GM19467 (cell line): ENCODE data around the gene DEGS2.
"Not testable (repeated sequence)": the region's sequence is repeated elsewhere in the genome, so short reads cannot be mapped to it uniquely, and the experiment has no call there.

Source experiments
- ATAC-seq: cut with Tn5 transposase; IDR thresholded peaks from one replicate; pipeline ENCODE4 v1.9.1; 2021; ENCODE audit warnings: mild to moderate bottlenecking, moderate library complexity; ENCODE audit not compliant: unreplicated experiment

Gene DEGS2

DNA sequence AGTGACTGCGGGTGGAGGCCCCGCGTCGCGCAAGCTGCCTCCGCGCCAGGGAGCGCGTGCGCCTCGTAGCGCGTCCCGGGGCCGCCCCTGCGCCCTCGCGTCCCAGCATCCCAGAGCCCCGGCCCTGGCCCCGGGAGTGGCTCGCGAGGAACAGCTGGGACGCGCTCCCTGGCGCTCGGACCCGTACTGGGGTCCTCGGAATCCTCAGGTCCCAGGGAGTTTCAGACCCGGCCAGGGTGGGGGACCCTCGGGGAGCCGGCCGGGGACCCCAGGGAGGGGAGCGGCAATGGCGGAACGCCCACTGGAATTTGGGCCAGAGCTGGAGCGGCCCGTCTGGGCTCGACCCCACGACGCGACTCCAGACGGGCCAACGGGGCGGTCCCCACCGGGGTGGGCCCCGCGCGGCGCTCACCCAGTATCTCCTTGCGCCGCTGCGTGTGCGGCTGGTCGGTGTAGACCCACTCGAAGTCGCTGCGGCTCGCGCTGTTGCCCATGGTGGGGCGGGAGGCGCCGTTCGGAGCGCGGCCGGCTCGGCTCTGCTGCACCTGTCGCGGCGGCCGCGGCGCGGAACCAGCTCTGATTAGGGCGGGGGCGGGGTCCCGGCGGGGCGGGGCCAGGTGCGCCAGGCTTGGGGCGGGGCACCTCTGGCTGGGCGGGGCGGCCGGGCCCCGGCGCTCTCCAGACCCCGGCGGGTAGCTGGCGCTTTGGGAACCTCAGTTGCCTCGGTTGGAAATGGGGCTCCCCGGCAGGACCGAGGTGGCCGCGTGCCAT is at the start of gene DEGS2:
Gene DEGS2, minus strand, starts transcription at position 552 of the 771 bp plus-strand sequence. Its CDS starts 58 bp downstream, at position 494.
- no peak for ATAC-seq

DNA sequence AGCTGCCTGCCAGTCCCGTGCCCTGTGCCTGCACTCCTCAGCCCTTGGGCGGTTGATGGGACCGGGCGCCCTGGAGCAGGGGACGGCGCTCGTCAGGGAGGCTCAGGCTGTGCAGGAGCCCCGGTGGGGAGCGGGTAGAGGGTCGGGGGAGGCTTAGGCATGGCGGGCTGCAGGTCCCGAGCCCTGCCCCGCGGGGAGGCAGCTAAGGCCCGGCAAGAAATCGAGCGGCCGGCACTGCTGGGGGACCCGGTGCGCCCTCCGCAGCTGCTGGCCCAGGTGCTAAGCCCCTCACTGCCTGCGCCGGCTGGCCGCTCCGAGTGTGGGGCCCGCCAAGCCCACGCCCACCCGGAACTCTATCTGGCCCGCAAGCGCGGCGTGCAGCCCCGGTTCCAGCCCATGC is 48.7 kb upstream of the DEGS2 start:
- not testable (repeated sequence) for ATAC-seq

DNA sequence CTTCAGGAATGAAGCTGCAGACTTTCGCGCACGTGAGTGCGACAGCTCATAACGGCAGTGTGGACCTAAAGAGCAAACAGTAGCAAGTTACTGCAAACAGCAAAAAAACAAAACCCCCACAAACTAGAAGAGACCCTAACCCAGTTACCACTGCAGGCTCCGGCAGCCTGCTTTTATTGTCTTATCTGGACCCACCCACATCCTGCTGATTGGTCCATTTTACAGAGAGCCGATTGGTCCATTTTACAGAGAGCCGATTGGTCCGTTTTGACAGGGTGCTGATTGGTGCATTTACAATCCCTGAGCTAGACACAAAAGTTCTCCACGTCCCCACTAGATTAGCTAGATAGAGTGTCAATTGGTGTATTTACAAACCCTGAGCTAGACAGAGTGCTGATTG is 48.1 kb upstream of the DEGS2 start:
- ATAC-seq, result not testable (repeated sequence)

DNA sequence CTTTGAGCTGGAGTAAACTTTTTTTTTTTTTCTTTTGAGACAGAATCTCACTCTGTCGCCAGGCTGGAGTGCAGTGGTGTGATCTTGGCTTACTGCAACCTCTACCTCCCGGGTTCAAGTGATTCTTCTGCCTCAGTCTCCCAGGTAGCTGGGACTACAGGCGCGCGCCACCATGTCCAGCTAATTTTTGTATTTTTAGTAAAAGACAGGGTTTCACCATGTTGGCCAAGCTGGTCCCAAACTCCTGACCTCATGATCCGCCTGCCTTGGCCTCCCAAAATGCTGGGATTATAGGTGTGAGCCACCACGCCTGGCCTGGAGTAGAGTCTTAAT is 45.4 kb upstream of the DEGS2 start:
- not testable (repeated sequence) for ATAC-seq

DNA sequence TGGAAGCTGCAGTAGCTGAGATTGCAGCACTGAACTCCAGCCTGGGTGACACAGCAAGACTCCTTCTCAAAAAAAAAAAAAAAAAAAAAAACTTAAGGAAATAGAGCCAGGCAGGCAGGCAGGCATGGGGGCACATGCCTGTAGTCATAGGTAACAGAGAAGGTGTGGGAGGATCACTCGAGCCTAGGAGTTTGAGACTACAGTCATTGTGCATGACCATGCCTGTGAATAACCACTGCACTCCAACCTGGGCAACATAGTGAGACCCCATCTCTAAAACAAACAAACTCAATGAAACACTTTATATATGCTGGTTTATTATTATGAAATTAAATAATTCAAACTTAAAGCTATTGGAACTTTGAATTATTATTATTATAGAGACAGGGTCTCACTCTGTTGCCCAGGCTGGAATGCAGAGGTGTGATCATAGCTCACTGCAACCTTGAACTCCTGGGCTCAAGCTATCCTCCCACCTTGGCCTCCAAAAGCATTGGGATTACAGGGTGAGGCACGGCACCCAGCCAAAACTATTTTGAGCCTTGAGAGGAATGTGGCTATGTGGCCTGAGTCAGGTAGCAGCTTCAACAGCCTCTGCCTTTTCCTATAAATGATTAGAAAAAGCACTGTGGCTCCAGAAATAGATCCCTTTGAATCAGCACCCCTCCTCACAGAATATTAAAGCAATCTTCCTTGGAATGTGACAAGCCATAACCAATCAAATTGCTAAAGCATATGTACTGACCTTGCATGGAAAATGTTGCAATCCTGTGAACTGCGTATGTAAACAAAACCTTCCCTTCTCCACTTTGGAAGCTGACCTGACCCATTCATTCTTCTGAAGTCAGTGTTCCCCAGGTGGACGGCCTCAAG is 44.8 kb upstream of the DEGS2 start:
- no peak for ATAC-seq

DNA sequence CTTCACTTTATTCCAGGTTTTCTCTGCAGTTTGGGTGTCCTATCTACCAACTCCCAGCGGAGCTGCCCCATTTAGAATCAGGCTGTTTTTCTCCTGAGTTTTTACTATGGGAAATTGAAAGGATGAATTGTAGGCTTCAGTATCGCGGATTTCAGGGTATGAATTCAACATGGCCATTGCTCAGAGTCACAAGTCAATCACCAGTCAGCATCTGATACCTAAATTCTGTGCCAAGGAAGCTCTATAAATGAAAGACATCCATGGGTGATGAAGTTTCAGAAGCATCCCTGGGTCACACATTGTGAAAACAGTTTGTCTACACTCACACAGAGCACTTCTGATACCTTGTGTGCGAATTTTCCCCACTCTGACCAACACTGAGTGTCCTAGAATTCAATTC is 43.7 kb upstream of the DEGS2 start:
- no peak for ATAC-seq

DNA sequence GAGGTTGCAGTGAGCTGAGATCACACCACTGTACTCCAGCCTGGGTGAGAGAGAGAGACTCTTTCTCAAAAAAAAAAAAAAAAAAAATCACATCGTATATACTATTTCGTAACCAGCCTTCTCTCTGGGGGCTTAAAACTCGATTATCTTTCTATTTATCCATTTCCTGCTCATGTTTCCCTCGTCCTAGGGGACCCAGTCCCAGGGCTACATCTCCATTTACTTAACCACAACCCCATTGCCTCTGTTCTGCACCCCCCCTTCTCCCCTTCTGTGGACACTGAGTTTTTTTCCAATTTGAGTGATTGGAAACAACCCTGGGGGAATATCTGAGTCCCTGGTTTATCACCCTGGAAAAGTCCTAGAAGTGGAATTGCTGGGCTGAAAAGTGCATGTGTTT is 43.3 kb upstream of the DEGS2 start:
- no peak for ATAC-seq

DNA sequence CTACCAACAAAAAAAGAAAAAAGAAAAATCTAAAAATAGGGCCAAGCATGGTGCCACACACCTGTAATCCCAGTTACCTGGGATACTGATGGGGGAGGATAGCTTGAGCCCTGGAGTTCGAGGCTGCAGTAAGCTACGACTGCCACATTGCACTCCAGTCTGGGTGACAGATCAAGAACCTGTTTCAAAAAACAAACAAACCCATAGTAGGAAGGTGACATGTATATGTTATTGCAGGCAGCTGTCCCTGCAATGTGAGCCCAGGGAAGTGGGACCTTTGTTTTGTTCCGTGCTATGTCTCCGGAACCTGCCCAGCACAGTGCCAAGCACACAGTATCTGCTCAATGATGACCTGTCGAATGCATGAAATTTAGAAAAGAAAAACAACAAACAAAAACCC is 42.3 kb upstream of the DEGS2 start:
- no peak for ATAC-seq

DNA sequence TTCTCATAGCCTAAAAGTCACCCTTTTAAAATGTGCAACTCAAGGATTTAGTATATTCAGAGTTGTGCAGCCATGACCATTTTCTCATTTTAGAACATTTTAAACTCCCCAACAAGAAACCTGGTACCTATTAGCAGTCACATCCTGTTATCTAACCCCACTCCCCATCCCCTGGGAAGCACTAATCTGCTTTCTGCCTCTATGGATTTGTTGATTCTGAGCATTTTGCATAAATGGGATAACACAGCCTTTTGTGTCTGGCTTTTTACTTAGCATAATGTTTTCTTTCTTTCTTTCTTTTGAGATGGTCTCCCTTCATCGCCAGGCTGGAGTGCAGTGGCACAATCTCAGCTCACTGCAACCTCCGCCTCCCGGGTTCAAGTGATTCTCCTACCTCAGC is 40.9 kb upstream of the DEGS2 start:
- ATAC-seq, result no peak

DNA sequence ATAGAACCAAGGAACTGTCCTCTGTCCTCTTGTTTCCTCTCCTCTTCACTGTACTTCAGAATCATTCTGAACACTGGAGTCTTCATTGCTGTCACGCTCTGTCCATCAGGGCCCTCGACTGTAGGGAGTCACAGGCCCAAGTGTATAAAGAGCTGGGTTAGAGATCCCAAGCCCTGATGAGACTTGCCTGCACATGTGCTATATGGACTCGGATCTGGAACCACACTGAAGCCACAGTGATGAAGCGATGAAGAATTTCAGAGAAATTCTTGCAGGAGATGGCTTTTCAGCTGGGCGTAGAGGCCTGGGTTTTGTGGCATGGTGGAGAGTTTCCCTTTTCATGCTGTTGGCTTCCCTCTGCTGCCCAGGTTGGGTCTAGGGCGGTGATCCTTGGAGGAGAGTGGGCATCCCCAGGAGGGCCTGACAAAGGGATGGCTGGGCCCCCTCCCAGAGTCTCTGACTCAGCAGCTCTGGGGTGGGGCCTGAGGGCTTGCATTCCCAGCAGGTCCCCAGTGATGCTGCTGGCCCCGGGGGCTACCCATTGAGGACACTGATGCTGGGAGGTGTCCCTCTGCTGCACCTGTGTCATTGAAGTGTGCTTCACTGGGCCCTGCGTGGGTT is 39.9 kb upstream of the DEGS2 start:
- no peak for ATAC-seq

DNA sequence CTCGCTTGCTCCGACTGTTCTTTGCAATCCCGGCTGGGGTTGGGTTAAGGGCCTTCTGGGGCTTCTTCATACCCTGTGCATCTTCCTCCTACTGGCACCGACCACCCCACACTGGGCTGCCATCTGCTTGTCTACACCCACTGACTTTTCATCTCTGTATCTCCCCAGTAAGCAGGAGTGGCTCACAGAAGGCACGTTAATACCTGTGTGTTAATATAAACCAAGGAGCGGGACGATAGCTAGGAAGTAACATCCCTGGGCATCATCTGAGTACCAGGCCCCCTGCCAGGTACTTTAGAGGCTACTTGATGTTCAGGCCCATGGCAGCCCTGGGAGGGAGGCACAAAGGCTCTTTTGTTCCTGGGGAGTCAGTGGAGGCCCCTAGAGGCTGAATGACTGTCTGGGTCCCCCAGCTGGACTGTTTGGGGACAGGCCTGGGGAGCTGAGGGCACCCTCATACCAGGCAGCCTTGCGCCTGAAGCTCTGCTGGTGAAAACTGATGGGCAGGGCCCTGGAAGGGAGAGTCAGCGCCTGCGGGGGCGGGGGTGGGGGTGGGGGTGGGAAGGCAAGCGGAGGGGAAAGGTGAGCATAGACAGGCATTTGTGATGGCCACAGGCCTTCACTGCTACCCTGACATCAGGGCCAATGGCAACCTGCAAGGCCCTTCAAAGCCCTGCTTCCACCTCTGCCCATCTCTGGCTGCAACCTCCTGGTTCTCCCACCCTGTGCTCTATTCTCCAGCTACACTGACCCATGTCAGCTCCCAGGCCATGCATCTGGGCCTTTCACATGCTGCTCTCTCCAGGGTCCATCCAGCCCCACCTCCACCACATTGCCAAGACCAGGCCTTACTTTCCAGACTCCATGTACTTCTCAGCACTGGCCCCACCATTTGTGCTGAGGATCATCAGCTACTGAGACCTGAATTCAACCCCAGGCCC is 34.2 kb upstream of the DEGS2 start:
- no peak for ATAC-seq

DNA sequence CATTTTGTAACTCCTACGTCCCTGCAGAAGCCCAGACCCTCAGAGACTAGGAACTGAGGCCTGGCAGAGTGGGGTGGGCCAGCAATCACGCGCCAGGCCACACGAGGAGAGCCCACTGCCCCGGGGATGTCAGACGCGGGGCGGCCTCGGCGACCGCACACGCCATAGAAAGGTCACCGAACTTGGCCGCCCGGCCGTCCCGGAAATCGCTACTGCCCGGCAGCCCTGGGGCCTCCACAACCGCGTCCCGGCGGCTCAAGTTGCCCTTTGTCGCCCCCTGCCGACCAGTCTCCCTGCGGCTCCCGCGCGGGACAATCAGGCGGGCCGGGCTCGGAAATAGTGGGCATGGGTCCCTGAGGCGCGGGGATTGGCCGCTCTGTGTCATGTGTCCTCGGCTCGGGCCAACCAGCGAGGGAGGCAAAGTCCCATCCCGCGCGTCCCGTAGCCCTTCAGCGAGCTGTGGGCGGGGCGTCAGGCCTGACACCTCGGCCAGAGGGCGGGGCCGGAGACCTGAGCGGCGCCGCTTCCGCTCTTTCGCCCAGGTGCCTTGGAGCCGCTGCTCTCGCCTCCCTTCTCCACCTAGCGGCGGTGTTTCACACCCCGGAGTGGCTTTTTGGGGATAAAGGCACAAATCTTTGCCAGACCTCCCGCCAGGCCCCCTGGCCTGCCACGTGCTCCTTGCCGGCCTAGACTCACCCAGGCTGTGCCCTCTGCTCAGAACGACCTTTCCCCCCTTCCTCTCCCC is 33.4 kb upstream of the DEGS2 start:
- ATAC-seq, result peak; percentile 99

DNA sequence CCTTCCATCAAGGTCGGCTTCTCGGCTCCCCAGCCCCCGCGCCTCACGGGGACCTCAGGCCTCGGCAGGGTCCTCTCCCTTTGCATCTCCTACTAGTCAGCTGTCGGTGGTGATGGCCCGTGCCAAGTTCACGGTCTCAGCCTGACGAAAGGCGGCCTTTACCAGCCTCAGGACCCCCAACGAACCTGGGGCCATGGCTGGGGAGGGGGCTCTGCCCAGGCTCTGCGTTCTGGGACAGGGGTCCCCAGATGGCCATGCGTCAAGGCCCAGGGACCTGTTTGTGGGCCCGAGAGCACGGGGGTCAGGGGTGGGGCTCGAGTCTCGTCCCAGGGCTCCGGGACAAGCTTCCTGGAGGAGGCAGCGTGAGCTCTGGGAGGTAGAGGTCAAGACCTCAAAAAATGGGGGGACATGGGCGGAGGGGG is 32.8 kb upstream of the DEGS2 start:
- ATAC-seq, result no peak

DNA sequence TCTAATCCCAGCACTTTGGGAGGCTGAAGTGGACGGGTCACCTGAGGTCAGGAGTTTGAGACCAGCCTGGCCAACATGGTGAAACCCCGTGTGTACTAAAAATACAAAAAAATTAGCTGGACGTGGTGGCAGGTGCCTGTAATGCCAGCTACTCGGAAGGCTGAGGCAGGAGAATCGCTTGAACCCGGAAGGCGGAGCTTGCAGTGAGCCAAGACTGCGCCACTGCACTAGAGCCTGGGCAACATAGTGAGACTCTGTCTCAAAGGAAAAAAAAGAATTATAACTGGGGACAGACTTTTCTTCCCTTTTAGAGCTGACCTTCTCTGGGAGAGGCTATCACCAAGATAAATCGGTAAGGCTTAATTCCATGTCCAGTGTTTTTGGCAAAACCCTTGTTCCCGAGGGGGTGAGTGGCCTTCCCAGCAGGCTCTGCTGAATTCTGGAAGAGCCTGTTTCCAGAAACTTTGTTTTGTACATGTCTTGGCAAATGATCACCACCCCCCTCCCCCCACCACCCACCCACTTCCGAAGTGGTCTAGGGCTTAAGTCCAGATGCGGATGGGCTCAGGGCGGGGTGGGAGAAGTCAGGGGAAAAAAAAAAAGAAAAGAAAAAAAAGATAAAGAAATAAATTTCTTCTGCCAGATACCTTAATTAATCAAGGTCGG is 32.3 kb upstream of the DEGS2 start:
- no peak for ATAC-seq

DNA sequence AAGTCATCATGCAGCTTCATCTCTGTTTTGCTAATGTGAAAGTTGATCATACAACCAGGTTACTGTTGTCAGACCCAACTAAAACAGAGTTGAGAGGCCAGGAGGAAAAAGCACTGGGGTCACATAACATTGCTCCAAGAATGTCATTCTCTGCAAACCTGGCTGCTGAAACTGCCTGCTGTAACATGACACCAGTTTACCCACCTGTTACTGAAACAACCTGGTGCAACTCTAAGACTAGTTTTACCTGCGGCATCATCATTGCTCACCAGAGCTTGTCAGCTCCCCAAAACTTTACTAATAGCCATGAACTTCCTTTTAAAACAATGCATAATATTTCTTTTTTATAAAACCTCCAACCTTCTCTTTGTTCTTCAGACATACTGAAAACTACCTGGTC is 30.7 kb upstream of the DEGS2 start:
- no peak for ATAC-seq

DNA sequence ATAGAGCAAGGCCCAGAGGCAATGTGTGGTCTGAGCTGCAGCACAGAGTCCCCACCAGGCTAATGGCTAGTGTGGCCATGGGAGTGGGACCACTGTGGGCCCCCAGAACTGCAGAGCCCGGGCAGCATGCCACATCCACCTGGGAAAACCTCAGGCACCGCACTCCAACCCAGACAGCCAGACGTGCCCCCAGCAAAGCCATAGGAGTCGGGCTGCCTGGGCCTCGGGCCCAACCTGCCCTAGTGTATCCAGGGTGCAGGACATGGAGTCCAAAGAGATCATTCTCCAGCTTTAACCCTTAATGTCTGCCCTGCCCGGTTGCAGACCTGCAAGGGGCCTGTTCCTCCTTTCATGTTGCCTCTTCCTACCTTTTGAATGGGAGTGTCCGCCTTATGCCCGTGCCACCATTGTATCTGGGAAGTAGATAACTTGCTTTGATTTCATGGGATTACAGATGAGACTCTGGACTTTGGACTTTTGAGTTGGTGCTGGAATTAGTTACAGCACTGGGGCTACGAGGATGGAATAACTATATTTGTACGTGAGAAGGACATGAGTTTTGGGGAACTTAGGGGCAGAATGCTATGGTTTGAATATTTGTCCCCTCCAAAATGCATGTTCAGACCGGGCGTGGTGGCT is 29.1 kb upstream of the DEGS2 start:
- ATAC-seq, result no peak

DNA sequence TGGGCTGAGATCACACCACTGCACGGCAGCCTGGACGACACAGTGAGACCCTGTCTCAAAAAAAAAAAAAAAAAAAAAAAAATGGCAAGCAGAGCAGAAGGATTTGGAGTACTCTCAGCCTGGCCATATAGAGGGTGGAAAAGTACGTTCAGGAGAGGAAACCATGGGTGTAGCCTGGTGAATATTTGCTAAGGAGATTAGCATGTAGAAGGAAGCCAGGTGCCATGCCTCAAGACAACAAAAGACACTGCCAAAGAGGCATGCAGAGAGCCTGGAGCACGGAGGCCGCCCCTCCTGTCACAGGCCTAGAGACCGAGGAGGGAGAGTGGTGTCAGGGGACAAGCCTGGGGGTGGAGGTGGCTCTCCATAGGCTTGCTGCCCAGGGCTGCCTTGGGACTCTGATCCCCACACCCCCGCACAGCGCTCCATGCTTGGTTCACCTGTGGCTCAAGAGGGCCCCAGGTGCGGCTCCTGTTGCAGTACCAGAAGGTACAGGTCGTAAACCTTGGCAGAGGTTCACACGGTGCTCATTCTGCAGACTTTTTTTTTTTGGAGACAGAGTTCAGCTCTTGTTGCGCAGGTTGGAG is 27.9 kb upstream of the DEGS2 start:
- no peak for ATAC-seq

DNA sequence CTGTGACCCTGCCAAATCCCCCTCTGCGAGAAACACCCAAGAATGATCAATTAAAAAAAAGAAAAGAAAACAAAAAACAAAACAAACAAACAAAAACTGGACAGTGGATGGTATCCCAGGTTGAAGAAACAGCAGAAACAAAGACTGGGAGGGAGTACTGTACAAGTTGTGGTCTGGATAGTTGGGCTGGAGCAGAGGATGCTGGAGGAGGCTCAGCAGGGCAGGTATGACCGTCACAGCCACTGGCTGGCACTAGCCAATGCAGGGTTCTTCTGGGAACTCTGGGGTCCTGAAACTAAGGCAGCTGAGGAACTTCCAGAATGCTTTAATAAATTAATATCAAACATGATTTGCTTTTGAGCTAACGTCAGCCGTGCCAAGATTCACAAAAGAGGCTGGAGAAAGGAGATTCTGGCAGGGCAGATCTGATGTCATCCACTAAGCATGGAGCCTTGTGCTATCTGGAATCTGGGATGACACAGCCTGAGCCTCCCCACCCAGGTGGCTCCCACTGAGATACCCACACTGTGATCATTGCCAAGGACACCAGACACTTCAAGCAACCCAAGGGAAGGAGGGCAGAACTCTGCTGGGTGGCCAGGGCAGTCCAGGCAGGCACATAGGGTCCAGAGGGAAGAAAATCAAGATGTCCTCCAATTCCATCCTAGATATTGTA is 22.6 kb upstream of the DEGS2 start:
- ATAC-seq, result not testable (repeated sequence)
